DND-41 (cell line): ENCODE results near the gene GTF2E1.

ENCODE experiments used
- EZH2 ChIP-seq: IDR thresholded peaks from 3 replicates; pipeline ENCODE4 v1.6.1; 2012; ENCODE audit warnings: borderline replicate concordance, low read depth, mild to moderate bottlenecking, moderate library complexity, low read length, inconsistent platforms; ENCODE audit not compliant: severe bottlenecking
- TF ChIP-seq, protein P1 (sequence below): IDR thresholded peaks from 2 replicates; pipeline ENCODE4 v1.5.1; 2012; ENCODE audit warnings: borderline replicate concordance, low read length, moderate library complexity, mild to moderate bottlenecking; ENCODE audit not compliant: poor library complexity, severe bottlenecking; ENCODE audit errors: extremely low read depth

DNA sequence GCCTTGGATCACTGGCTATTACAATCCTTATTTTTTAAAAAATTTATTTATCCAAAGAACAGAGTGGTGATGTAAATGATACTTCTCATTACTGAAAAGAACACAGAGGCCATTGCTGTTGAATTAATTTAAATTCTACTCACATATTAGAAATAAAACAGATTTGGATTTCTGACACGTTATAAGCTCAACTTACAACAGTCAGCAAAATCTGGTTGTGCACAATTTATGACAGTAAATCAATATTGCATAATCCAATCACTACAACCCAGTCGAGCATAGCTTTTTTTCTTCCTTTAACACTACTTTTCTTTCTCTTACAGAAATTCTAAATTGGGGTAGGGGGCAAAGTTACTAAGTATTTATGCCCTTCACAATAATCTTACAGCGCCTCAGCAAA lies 43.2 kb upstream of the GTF2E1 start:
- TF ChIP-seq, protein P1, sequence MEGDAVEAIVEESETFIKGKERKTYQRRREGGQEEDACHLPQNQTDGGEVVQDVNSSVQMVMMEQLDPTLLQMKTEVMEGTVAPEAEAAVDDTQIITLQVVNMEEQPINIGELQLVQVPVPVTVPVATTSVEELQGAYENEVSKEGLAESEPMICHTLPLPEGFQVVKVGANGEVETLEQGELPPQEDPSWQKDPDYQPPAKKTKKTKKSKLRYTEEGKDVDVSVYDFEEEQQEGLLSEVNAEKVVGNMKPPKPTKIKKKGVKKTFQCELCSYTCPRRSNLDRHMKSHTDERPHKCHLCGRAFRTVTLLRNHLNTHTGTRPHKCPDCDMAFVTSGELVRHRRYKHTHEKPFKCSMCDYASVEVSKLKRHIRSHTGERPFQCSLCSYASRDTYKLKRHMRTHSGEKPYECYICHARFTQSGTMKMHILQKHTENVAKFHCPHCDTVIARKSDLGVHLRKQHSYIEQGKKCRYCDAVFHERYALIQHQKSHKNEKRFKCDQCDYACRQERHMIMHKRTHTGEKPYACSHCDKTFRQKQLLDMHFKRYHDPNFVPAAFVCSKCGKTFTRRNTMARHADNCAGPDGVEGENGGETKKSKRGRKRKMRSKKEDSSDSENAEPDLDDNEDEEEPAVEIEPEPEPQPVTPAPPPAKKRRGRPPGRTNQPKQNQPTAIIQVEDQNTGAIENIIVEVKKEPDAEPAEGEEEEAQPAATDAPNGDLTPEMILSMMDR: no peak
- TF ChIP-seq EZH2: no peak
